ENCODE data around the gene RASSF3.

The RASSF3 gene

DNA sequence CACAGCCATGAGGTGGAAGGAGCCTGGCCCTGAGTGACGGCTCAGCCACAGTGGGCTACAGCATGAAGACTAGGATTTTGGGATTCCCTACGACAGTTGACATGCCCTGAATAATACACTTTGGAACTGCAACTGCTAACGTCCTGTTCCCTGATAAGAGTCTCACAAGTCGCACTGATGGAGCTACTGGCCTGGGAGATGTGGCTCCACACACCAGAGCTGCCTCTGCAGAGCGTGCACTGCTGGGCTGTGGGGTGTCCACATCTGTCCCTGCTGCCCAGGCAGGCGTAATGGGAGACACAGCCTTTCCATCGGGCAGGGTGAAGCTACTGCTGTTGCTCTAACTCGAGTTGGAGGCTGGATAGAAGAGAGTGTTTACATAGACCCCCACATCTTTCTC, 42.7 kb upstream of the RASSF3 start:
- TF ChIP-seq TEAD4 (IDR thresholded peaks at IDR 0.05) (no peak), CREB1 (IDR thresholded peaks at IDR 0.05; ENCODE audit: low read depth) (no peak), NFIC (IDR thresholded peaks at IDR 0.05) (no peak), TAF1 (IDR thresholded peaks at IDR 0.05; ENCODE audit: low read depth) (no peak), TCF12 (IDR thresholded peaks at IDR 0.05; ENCODE audit: low read depth) (no peak)
- TF ChIP-seq, protein P1, sequence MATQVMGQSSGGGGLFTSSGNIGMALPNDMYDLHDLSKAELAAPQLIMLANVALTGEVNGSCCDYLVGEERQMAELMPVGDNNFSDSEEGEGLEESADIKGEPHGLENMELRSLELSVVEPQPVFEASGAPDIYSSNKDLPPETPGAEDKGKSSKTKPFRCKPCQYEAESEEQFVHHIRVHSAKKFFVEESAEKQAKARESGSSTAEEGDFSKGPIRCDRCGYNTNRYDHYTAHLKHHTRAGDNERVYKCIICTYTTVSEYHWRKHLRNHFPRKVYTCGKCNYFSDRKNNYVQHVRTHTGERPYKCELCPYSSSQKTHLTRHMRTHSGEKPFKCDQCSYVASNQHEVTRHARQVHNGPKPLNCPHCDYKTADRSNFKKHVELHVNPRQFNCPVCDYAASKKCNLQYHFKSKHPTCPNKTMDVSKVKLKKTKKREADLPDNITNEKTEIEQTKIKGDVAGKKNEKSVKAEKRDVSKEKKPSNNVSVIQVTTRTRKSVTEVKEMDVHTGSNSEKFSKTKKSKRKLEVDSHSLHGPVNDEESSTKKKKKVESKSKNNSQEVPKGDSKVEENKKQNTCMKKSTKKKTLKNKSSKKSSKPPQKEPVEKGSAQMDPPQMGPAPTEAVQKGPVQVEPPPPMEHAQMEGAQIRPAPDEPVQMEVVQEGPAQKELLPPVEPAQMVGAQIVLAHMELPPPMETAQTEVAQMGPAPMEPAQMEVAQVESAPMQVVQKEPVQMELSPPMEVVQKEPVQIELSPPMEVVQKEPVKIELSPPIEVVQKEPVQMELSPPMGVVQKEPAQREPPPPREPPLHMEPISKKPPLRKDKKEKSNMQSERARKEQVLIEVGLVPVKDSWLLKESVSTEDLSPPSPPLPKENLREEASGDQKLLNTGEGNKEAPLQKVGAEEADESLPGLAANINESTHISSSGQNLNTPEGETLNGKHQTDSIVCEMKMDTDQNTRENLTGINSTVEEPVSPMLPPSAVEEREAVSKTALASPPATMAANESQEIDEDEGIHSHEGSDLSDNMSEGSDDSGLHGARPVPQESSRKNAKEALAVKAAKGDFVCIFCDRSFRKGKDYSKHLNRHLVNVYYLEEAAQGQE (IDR thresholded peaks at IDR 0.05; ENCODE audit: low read depth): no peak

DNA sequence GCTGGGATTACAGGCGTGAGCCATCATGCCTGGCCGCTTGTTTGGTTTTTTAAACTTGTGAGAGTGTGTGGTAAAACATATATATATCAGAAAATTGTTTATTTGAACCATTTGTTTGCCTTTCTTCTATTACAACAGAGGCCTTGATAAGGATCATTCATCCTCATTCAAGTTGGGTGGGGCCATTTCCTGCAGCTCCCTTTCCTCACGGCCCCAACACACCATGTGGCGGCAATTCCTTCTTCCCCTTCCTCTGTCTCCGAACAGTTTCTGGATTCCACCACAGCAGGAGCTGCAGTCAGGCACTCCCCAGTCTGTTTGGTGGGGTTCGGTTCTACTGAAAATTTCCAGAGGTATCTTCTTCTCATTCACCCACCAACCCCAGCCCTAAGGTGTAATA, 42.0 kb upstream of the RASSF3 start:
- TF ChIP-seq TCF12 (IDR thresholded peaks at IDR 0.05; ENCODE audit: low read depth): no peak
- no peak for TF ChIP-seq FOXM1 (IDR thresholded peaks at IDR 0.05; ENCODE audit: borderline replicate concordance, low read depth)
- TF ChIP-seq ZBTB7A (IDR thresholded peaks at IDR 0.05; ENCODE audit: low read depth): no peak
- TF ChIP-seq EP300 (IDR thresholded peaks at IDR 0.05; ENCODE audit: borderline replicate concordance): no peak
- TF ChIP-seq, protein P2, sequence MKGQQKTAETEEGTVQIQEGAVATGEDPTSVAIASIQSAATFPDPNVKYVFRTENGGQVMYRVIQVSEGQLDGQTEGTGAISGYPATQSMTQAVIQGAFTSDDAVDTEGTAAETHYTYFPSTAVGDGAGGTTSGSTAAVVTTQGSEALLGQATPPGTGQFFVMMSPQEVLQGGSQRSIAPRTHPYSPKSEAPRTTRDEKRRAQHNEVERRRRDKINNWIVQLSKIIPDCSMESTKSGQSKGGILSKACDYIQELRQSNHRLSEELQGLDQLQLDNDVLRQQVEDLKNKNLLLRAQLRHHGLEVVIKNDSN (IDR thresholded peaks at IDR 0.05): no peak
- TF ChIP-seq NFIC (IDR thresholded peaks at IDR 0.05): no peak
- TF ChIP-seq CREB1 (IDR thresholded peaks at IDR 0.05; ENCODE audit: low read depth): no peak
- no peak for TF ChIP-seq TEAD4 (IDR thresholded peaks at IDR 0.05)
- TF ChIP-seq RAD21 (IDR thresholded peaks at IDR 0.05; ENCODE audit: low read depth): no peak
- TF ChIP-seq EGR1 (IDR thresholded peaks at IDR 0.05): no peak
- TF ChIP-seq CEBPB (IDR thresholded peaks at IDR 0.05): no peak
- no peak for TF ChIP-seq YY1 (IDR thresholded peaks at IDR 0.05; ENCODE audit: low read depth)
- no peak for TF ChIP-seq TAF1 (IDR thresholded peaks at IDR 0.05; ENCODE audit: low read depth)
- TF ChIP-seq, protein P1 (IDR thresholded peaks at IDR 0.05; ENCODE audit: low read depth): no peak
- TF ChIP-seq, protein P3, sequence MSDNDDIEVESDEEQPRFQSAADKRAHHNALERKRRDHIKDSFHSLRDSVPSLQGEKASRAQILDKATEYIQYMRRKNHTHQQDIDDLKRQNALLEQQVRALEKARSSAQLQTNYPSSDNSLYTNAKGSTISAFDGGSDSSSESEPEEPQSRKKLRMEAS (IDR thresholded peaks at IDR 0.05): no peak

DNA sequence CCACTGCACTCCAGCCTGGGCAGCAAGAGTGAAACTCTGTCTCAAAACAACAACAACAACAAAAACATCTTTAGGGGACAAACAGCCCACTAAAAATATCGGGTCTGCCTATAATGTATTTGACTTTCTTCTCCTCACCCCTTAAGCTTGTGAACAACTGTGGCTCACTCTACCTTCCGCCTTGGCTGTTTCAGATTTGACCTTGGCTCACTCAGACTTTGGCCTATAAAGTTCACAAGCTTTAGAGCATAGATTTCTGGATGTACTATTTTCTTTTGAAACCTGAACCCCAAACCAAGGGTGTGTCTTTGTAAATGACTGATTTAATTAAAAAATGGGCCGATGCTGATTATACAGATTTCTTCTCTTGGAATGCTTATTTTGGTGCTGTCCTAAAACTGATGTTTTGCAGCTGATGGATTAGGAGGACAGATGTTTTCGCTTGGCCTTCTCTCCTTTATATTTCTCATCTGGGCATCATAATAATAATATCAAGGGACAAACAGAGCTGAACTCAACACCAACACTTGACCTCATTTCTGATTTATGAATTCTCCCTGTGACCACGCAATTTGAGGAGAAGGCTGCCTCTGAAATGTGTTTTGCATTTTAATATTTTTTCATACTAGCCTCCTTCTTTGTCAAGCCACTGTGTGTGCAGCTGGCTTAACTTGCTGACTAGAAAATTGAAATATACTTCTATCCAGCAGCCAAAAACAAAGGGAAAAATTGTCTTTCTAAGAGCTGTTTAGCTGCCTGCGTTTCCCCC, 40.2 kb upstream of the RASSF3 start:
- TF ChIP-seq RAD21 (IDR thresholded peaks at IDR 0.05; ENCODE audit: low read depth) (no peak), NFIC (IDR thresholded peaks at IDR 0.05) (no peak), EGR1 (IDR thresholded peaks at IDR 0.05) (no peak), TCF12 (IDR thresholded peaks at IDR 0.05; ENCODE audit: low read depth) (no peak), YY1 (IDR thresholded peaks at IDR 0.05; ENCODE audit: low read depth) (no peak), TAF1 (IDR thresholded peaks at IDR 0.05; ENCODE audit: low read depth) (no peak), CEBPB (IDR thresholded peaks at IDR 0.05) (no peak), EP300 (IDR thresholded peaks at IDR 0.05; ENCODE audit: borderline replicate concordance) (no peak), TEAD4 (IDR thresholded peaks at IDR 0.05) (no peak), ZBTB7A (IDR thresholded peaks at IDR 0.05; ENCODE audit: low read depth) (no peak), FOXM1 (IDR thresholded peaks at IDR 0.05; ENCODE audit: borderline replicate concordance, low read depth) (no peak), CREB1 (IDR thresholded peaks at IDR 0.05; ENCODE audit: low read depth) (no peak)
- TF ChIP-seq, protein P2 (IDR thresholded peaks at IDR 0.05): no peak
- TF ChIP-seq, protein P3 (IDR thresholded peaks at IDR 0.05): no peak
- TF ChIP-seq, protein P1 (IDR thresholded peaks at IDR 0.05; ENCODE audit: low read depth): no peak

DNA sequence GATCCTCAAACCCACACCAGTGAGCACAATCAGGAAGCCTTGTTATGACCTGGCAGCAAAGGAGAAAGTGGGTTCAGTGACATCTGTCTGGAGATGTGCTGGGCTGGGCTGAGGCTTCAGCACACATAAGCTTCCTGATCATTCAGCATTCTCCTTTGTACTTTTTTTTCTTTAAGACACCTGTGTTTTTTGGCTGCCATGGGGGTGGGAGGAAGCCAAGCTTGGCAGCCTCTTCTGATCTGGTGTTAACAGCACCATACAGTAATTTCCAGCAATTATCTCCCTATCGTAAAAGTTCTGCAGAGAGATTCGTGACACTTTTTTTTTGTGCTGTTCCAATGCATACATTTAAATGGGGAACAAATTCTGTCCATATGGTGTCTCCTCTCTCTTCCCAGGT, 38.9 kb upstream of the RASSF3 start:
- TF ChIP-seq RAD21 (IDR thresholded peaks at IDR 0.05; ENCODE audit: low read depth) (no peak), NFIC (IDR thresholded peaks at IDR 0.05) (no peak), TEAD4 (IDR thresholded peaks at IDR 0.05) (no peak), EGR1 (IDR thresholded peaks at IDR 0.05) (no peak), CREB1 (IDR thresholded peaks at IDR 0.05; ENCODE audit: low read depth) (no peak), CEBPB (IDR thresholded peaks at IDR 0.05) (no peak)
- TF ChIP-seq, protein P2 (IDR thresholded peaks at IDR 0.05): no peak
- TF ChIP-seq, protein P3 (IDR thresholded peaks at IDR 0.05): no peak

Measured in Ishikawa (cell line).